Astrocyte of the cerebellum (primary cell): ENCODE data around the gene NAV1.

Experiments used
- DNase-seq: peaks from one replicate; pipeline ENCODE4 v3.0.0-alpha.2; 2011; ENCODE audit warnings: low read depth
- H3K4me3 ChIP-seq: 2 replicates; pipeline ENCODE4 v1.5.1; 2011; ENCODE audit warnings: mild to moderate bottlenecking, low read depth, low read length, moderate library complexity
- CTCF ChIP-seq: IDR thresholded peaks from 2 replicates; pipeline ENCODE4 v1.5.1; 2012; ENCODE audit warnings: low read length, low read depth, moderate library complexity, mild to moderate bottlenecking; ENCODE audit errors: missing control alignments
- in situ Hi-C: cut with HindIII; loops from 2 replicates; pipeline ENCODE4 v1.10.0; 2017; ENCODE audit warnings: low sequenced_read_pairs

Gene NAV1

GRCh38 chr1:201585901-201586300 is 47.0 kb downstream of the NAV1 start:
- TF ChIP-seq CTCF = no peak
- H3K4me3 ChIP-seq = no peak overlapping the region
- DNase-seq = no peak
- in situ Hi-C loops = no loop called here

- no peak for DNase-seq
- H3K4me3 ChIP-seq = no peak overlapping the region
- in situ Hi-C loops = no loop called here
- no peak for TF ChIP-seq CTCF
These were observed 47.9 kb downstream of the NAV1 start for GRCh38 chr1:201586806-201587205.

- TF ChIP-seq CTCF = no peak
- in situ Hi-C loops = no loop called here
- no peak for DNase-seq
- H3K4me3 ChIP-seq = no peak overlapping the region
These were observed 48.8 kb downstream of the NAV1 start for GRCh38 chr1:201587729-201588128.
